DND-41 (cell line): ENCODE measurements around the gene BMPR1A.

Experiments
- ATAC-seq: fragments of 200-7000 bp; cut with Tn5 transposase; 3 replicates; pipeline ENCODE4 v1.9.1; 2021; ENCODE audit warnings: low read depth; ENCODE audit not compliant: insufficient read depth
- DNase-seq: peaks from one replicate; pipeline ENCODE4 v3.0.0-alpha.2; 2020
- H2AFZ ChIP-seq: 2 replicates; pipeline ENCODE4 v1.6.0; 2012; ENCODE audit warnings: low read depth, low read length
- H3K27ac ChIP-seq: 2 replicates; pipeline ENCODE4 v1.5.1; 2012; ENCODE audit warnings: low read length, inconsistent platforms
- H3K27me3 ChIP-seq: fragments of 200-600 bp; sonication (generic); 2 replicates; pipeline ENCODE4 v1.6.0; 2012; ENCODE audit warnings: low read length, mild to moderate bottlenecking, inconsistent platforms; ENCODE audit not compliant: insufficient read depth, poor library complexity
- H3K36me3 ChIP-seq: 2 replicates; pipeline ENCODE4 v1.5.1; 2012; ENCODE audit warnings: low read length, inconsistent platforms; ENCODE audit not compliant: insufficient read depth
- H3K4me1 ChIP-seq: 2 replicates; pipeline ENCODE4 v1.5.1; 2012; ENCODE audit warnings: mild to moderate bottlenecking, low read length; ENCODE audit not compliant: insufficient read depth
- H3K4me2 ChIP-seq: 2 replicates; pipeline ENCODE4 v1.6.0; 2012; ENCODE audit warnings: mild to moderate bottlenecking, moderate library complexity, low read length, inconsistent platforms; ENCODE audit not compliant: insufficient read depth
- H3K4me3 ChIP-seq, 2 experiments: fragments of 200-600 bp in 1 of 2; shearing (Covaris generic) in 1 of 2; 2 replicates each; pipeline ENCODE4 v1.5.1; 2012 to 2016; ENCODE audit warnings: inconsistent platforms in 2 of 2, low read length in 2 of 2, mild to moderate bottlenecking in 2 of 2, low read depth in 1 of 2, moderate library complexity in 1 of 2
- H3K79me2 ChIP-seq: 2 replicates; pipeline ENCODE4 v1.6.0; 2012; ENCODE audit warnings: low read length, inconsistent platforms; ENCODE audit not compliant: insufficient read depth
- H3K9ac ChIP-seq: 2 replicates; pipeline ENCODE4 v1.6.0; 2012; ENCODE audit warnings: low read depth, mild to moderate bottlenecking, inconsistent platforms, low read length, moderate library complexity
- H3K9me3 ChIP-seq: 2 replicates; pipeline ENCODE4 v1.5.1; 2012; ENCODE audit warnings: low read length, moderate library complexity, mild to moderate bottlenecking, inconsistent platforms; ENCODE audit not compliant: insufficient read depth, severe bottlenecking
- H4K20me1 ChIP-seq: 2 replicates; pipeline ENCODE4 v1.6.0; 2012; ENCODE audit warnings: low read length; ENCODE audit not compliant: insufficient read depth
- EZH2 ChIP-seq: IDR thresholded peaks from 3 replicates; pipeline ENCODE4 v1.6.1; 2012; ENCODE audit warnings: borderline replicate concordance, low read depth, mild to moderate bottlenecking, moderate library complexity, low read length, inconsistent platforms; ENCODE audit not compliant: severe bottlenecking
- TF ChIP-seq, protein P1 (sequence below): IDR thresholded peaks from 2 replicates; pipeline ENCODE4 v1.5.1; 2012; ENCODE audit warnings: borderline replicate concordance, low read length, moderate library complexity, mild to moderate bottlenecking; ENCODE audit not compliant: poor library complexity, severe bottlenecking; ENCODE audit errors: extremely low read depth

BMPR1A gene

DNA sequence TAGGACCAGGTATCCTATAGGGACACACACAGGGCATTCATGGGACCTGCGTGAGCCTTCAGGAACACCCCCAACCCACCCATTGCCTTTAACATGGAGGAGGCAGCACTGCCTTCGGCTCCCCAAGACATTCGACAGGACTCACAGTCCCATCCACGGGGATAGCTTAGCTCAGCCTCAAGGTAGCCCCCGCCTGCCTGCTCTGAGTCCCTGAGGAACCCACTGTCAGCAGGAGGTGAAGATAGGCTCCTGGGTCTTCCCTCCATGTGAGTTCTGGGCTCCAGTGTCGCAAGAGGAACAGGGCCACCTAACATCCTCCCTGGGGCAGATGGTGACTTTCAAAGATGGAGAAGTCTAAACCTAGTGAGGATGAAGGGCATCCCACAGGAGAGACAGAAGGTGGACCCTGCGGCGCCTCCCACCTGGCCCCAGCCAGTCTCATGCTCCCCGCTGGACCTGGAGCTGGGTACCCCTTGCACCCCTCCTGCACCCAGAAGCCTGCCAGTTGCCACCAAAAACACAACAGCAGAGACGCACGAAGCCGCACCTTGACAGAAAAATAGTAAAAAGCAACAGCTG, 207.0 kb downstream of the BMPR1A start:
- Histone ChIP-seq H3K4me1 (no peaks in the 10 kb centered on the region), H3K27ac (no peak overlapping the region), H3K4me2 (no peak overlapping the region), H2AFZ (no peak overlapping the region), H3K9me3 (no peaks in the 10 kb centered on the region), H3K27me3 (no peaks in the 10 kb centered on the region), H4K20me1 (no peaks in the 10 kb centered on the region; the same call in 1 of the 2 replicates), H3K79me2 (no peaks in the 10 kb centered on the region), H3K4me3 (no peak overlapping the region), H3K36me3 (no peaks in the 10 kb centered on the region), H3K9ac (no peak overlapping the region)
- TF ChIP-seq, protein P1, sequence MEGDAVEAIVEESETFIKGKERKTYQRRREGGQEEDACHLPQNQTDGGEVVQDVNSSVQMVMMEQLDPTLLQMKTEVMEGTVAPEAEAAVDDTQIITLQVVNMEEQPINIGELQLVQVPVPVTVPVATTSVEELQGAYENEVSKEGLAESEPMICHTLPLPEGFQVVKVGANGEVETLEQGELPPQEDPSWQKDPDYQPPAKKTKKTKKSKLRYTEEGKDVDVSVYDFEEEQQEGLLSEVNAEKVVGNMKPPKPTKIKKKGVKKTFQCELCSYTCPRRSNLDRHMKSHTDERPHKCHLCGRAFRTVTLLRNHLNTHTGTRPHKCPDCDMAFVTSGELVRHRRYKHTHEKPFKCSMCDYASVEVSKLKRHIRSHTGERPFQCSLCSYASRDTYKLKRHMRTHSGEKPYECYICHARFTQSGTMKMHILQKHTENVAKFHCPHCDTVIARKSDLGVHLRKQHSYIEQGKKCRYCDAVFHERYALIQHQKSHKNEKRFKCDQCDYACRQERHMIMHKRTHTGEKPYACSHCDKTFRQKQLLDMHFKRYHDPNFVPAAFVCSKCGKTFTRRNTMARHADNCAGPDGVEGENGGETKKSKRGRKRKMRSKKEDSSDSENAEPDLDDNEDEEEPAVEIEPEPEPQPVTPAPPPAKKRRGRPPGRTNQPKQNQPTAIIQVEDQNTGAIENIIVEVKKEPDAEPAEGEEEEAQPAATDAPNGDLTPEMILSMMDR, result no peak
- no peak for TF ChIP-seq EZH2
- ATAC-seq, result no peak
- no peak for DNase-seq

DNA sequence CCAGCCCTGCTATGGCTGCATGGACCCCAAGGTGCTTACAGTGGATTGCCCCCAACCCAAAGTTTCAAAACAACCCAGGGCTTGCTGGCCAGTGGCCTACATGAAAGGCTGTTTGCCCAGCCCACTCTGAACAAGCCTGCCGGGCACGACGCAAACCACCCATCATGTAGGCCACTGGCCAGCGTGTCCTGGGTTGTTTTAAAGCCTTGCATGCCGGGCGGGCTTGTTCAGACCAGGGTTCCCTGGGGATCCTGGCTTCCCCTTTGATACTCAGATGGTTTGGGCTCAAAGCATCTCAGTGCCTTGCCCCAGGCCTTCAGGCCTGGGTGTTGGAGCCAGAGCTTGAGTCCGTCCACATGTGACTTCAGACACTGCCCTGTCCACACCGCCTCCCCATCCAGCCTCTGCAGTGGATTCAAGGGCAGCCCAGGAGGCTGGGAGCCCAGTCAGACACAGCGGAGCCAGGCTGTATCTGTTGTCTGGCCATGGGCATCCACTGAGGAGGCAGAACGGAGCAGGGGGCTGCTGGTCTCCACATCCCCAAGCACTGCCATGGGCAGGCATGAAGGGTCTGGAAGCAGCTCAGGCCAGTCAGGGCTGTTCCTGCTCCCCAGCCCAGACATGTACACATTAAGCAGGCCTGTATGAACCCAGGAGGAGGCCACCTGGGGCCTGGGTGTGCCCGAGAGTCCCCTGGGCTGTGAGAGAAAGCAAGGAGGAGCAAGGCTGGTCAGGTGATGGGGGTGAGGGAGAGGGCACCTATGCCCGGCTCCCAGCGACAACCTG, 207.8 kb downstream of the BMPR1A start:
- Histone ChIP-seq H3K27ac (no peak overlapping the region), H4K20me1 (no peaks in the 10 kb centered on the region; the same call in 1 of the 2 replicates), H3K9ac (no peak overlapping the region), H3K4me1 (no peaks in the 10 kb centered on the region), H2AFZ (no peak overlapping the region), H3K9me3 (no peaks in the 10 kb centered on the region), H3K27me3 (no peaks in the 10 kb centered on the region), H3K4me2 (no peak overlapping the region), H3K4me3 (no peak overlapping the region), H3K36me3 (no peaks in the 10 kb centered on the region), H3K79me2 (no peaks in the 10 kb centered on the region)
- ATAC-seq (no peak), DNase-seq (no peak)
- no peak for TF ChIP-seq EZH2
- TF ChIP-seq, protein P1, result no peak

DNA sequence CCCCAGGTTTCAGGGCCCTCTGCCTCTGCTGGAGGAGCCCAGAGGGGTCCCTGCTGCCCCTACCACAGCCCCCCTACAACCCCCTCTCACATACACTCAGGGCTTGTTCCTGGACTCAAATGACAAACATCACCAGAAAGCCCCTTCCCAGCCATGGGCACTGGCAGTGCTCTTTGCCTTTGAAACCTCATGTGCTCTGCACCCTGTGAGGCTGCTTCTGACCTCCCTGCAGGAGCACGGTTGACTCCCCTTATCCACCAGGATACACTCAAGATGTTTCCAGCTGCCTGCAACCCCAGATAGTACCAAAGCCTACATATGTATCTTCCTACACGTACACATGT, 208.4 kb downstream of the BMPR1A start:
- Histone ChIP-seq H3K4me1 (no peaks in the 10 kb centered on the region), H3K4me2 (no peak overlapping the region), H3K27me3 (no peaks in the 10 kb centered on the region), H2AFZ (no peak overlapping the region), H3K4me3 (no peak overlapping the region), H3K9me3 (no peaks in the 10 kb centered on the region), H3K79me2 (no peaks in the 10 kb centered on the region), H3K36me3 (no peaks in the 10 kb centered on the region), H3K9ac (no peak overlapping the region), H4K20me1 (no peaks in the 10 kb centered on the region; the same call in 1 of the 2 replicates), H3K27ac (no peak overlapping the region)
- ATAC-seq (no peak), DNase-seq (no peak)
- TF ChIP-seq EZH2, result no peak
- TF ChIP-seq, protein P1, result no peak
